HG03060 (cell line): ENCODE measurements around the gene COL5A3.
"Not testable (repeated sequence)": the region's sequence is repeated elsewhere in the genome, so short reads cannot be mapped to it uniquely, and the experiment has no call there.

Experiments used
- ATAC-seq: cut with Tn5 transposase; IDR thresholded peaks from one replicate; pipeline ENCODE4 v1.9.1; 2021; ENCODE audit warnings: low read depth, moderate number of reproducible peaks; ENCODE audit not compliant: unreplicated experiment

Gene COL5A3

DNA sequence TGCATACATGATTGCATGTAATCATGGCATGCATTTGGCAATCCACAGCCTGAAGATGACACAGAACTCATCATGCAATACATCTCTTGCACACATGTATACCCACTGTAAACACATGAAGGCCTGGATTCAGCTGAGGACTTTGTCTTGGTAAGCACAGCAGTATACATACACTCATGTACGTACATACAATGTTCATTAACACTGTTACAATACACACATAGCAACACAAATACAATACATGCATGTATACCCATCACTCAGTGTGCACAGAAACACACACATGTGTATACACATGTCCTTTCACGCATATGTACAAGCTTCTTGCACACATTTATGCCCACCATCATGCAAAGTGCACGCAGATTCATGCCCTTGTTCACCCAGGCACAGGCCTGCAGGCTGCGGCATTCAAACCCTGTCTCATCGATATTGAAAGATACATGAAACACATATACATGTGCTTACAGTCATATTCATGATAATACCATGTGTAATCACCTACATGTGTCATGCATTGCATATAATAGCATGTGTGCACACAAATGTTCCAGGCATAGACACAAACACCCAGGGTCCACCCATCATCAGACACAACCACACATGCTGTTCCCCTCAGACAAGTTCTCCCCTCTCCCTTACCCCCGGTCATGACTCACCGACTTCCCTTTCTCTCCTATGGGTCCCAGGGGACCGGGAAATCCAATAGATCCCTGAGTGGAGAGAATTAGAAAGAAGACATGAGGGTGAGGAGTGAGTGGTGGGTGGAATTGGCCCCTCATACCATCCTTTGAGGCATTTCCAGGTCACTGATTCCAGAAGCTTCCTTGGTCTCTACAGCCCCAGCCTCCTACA, 28.7 kb downstream of the COL5A3 start:
- no peak for ATAC-seq

- no peak for ATAC-seq
Measured at GRCh38 chr19:9972103-9972502, 38.2 kb downstream of the COL5A3 start.

DNA sequence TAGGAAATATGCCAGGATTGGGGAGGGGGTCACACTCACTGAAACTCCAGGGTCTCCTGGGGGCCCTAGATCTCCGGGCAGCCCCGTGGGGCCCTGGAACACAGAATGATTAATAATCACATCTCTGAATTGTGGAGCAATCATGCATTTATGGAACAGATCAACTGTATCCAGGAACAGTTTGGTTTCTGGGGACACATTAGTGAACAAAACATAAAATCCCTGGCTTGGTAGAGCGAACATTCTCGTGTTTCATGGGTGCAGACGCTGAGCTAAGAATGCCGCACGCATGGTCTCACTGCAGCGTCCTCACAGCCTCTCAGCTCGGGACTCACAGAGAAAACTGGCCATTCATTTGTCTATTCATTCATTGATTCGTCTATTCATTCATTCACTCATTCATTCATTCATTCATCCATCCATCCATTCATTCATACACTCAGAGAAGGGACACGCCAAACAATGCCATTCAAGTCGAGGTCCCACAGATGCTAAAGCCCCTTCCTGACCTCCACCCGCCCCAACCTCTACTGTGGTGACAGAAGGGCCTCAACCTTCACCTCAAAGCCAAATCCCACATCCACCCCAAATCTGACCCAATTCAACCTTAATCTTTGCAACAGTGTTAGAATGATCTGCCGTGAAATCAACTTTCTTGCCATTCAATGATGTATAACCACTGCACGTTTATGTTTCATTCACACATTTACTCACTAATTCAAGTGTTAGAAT, 39.0 kb downstream of the COL5A3 start:
- no peak for ATAC-seq

- no peak for ATAC-seq
Measured at GRCh38 chr19:9970481-9970880, 39.8 kb downstream of the COL5A3 start.

GRCh38 chr19:9969688-9969975, 40.7 kb downstream of the COL5A3 start:
- ATAC-seq = no peak

DNA sequence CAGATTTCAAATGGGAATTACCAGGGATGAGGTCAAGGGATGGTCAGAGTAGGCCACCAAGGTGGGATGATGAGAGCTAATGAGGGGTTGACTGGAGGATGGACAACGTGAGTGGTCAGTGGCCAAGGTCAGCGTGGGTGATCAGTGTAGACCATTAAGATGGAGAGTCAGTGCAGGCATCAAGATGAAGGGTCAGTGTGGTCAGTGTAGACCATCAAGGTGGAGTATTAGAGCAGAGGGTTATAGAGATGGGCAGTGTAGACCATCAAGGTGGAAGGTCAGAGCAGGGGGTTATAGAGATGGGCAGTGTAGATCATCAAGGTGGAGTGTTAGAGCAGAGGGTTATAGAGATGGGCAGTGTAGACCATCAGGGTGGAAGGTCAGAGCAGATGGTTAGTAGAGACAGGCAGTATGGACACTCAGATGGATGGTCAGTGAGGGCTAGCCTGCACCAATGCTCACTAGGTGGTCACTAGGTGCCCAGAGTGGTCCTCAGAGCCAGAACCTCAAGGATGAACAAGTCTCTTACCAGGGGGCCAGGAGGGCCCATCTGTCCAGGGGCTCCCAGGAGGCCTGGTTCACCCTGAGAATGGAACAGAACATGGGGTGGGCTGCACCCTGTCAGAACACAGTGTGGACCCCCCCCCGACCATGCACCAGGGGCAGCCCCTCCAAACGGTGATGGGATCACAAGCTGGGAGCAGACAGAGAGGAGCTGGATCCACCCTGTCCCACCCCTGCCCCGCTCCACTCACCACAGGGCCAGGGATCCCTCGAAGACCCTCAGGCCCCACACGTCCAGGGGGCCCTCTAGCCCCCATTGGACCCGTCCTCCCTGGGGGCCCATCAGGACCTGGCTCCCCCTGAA, 41.2 kb downstream of the COL5A3 start:
- ATAC-seq = no peak

GRCh38 chr19:9967326-9967725, 43.0 kb downstream of the COL5A3 start:
- ATAC-seq = no peak

DNA sequence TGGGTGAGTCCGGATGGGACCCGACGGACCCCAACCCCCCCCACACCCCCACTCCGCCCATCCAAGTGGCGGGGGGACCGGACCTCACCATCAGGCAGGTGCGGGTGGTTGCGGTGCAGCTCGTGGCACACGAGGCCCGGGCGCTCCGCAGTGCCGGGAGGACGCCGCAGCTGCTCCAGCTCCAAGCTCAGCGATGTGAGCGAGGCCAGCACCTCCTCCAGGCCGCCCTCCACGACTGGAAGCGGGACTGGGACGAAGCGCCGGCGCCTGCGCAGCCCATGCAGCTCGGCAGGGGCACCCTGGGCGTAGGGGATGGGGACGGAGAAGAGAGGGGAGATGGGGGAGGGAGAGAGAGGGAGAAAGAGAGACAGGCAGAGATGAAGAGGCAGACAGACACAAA, 43.9 kb downstream of the COL5A3 start:
- ATAC-seq = no peak

DNA sequence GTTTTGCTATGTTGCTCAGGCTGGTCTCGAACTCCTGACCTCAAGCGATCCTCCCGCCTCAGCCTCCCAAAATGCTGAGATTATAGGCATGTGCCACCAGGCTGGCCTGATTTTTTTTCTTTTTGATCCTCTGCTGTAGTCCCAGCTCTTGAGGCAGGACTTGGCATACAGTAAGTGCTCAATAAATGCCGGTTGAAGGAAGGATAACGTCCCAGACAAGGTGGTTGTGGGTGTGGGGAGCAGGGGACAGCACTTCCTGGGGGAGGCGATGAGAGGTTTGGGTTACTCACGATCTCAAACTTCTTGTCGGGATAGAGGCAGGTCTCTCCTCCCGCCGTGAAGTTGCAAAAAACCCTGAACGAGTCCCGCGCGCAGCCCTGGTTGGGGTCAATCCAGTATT, 44.3 kb downstream of the COL5A3 start:
- ATAC-seq = no peak

- no peak for ATAC-seq
Measured at GRCh38 chr19:9962623-9963290, 47.5 kb downstream of the COL5A3 start.

DNA sequence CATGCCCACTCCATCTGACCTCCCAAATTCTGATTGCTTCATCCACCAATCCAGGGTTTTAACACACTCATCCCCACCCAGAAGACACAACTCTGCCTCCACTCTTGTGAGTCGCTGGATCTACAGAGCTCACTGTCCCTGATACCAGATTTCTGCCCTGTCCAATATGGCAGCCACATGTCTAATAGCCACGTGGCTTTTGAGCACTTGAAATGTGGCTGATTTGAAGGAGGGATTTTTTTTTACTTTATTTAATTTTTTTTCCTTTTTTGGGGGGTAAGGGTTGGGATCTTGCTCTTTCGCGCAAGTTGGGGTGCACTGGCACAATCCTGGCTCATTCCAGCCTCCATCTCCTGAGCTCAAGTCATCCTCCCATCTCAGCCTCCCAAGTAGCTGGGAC, 49.2 kb downstream of the COL5A3 start:
- ATAC-seq = no peak

- no peak for ATAC-seq
Measured at GRCh38 chr19:9958379-9958821, 51.9 kb downstream of the COL5A3 start.

- ATAC-seq = no peak
Measured at GRCh38 chr19:9956956-9957355, 53.3 kb downstream of the COL5A3 start.

GRCh38 chr19:9953802-9954542, 56.3 kb downstream of the COL5A3 start:
- ATAC-seq = no peak

GRCh38 chr19:9952276-9952675, 58.0 kb downstream of the COL5A3 start:
- ATAC-seq = no peak

DNA sequence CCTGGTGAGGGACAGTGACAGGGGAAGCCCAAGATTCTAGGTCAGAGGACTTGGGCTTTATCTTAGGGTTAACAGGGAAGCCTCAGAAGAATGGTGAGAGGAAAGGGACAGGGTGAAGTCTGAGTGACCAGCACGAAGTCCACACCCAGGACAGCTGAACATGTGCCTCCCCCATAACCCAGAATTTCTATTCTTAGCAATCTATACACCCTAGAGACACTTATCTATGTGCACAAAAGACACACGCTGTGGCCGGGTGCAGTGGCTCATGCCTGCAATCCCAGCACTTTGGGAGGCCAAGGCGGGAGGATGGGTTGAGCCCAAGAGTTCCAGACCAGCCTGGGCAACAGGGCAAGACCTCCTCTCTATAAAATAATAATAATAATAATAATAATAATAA, 62.9 kb downstream of the COL5A3 start:
- ATAC-seq = no peak

GRCh38 chr19:9946528-9947125, 63.7 kb downstream of the COL5A3 start:
- ATAC-seq = not testable (repeated sequence)

DNA sequence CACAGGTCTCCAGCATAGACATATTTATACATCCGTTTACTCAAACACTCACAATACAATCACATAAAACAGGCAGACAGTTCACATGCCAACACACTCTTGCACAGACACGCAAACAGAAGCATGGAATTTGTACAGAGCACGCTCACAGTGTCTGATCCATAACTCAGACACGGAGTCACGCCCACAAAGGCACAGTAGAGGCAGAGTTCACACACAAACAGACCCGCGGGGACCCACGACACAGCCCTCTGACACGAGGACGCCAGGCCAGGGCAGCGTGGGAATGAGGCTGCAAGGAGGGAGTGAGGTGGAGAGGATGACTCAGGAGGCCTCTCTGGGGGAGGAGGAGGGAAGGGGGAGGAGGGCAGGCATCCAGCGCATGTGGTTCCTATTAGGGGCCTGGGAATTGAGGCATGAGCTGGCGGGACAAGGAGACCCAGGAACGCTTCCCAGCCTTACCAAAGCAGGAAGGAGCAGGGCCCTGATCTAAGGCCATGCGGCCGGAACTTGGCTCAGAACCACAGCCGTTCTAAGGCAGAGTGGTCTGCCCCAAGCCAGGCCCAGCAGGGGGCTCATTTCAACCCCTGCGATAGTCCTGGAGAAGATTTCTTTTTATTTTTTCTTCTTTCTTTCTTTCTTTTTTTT, 64.9 kb downstream of the COL5A3 start:
- ATAC-seq = no peak

DNA sequence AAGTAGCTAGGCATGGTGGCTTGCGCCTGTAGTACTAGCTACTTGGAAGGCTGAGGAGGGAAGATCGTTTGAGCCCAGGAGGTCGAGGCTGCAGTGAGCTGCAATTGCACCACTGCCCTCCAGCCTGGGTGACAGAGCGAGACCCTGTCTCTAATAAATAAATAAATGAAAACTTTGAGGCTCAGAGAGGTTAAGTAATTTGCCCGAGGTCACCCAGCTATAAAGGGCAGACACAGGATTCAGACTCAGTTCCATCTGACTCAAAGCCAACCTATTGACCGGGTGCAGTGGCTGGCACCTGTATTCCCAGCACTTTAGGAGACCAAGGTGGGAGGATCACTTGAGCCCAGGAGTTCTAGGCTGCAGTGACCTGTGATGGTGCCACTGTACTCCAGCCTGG, 66.6 kb downstream of the COL5A3 start:
- no peak for ATAC-seq
